Activated T-helper 1 cell treated with Interleukin-2 at 50 U/mL for 16 hours (primary cell): ENCODE data around the gene PSKH1.
"Not testable (repeated sequence)": the region's sequence is repeated elsewhere in the genome, so short reads cannot be mapped to it uniquely, and the experiment has no call there.

Experiments
- DNase-seq: peaks from one replicate; pipeline ENCODE4 v3.0.0-alpha.2; 2020; ENCODE audit warnings: low read depth

PSKH1 gene

GRCh38 chr16:67961551-67961957 is 68.5 kb downstream of the PSKH1 start:
- no peak for DNase-seq

GRCh38 chr16:67962135-67962534 is 69.1 kb downstream of the PSKH1 start:
- no peak for DNase-seq

- no peak for DNase-seq
These were observed 70.2 kb downstream of the PSKH1 start for GRCh38 chr16:67963292-67963661.

- no peak for DNase-seq
These were observed 70.7 kb downstream of the PSKH1 start for GRCh38 chr16:67963662-67964321.

- DNase-seq: no peak
These were observed 71.5 kb downstream of the PSKH1 start for GRCh38 chr16:67964477-67965131.

GRCh38 chr16:67965668-67966548 is 72.9 kb downstream of the PSKH1 start:
- no peak for DNase-seq

- no peak for DNase-seq
These were observed 73.6 kb downstream of the PSKH1 start for GRCh38 chr16:67966549-67967182.

- DNase-seq: no peak
These were observed 74.3 kb downstream of the PSKH1 start for GRCh38 chr16:67967183-67967957.

GRCh38 chr16:67967958-67968399 is 74.9 kb downstream of the PSKH1 start:
- DNase-seq: no peak

- peak; percentile 80 for DNase-seq
These were observed 75.6 kb downstream of the PSKH1 start, which contains the start of gene SLC12A4 for GRCh38 chr16:67968400-67969253. Gene SLC12A4, minus strand, starts transcription at chr16:67968637. Its CDS starts 84 bp downstream, at chr16:67968553.

- no peak for DNase-seq
These were observed 76.4 kb downstream of the PSKH1 start for GRCh38 chr16:67969254-67970039.

- DNase-seq: no peak
These were observed 78.1 kb downstream of the PSKH1 start for GRCh38 chr16:67971111-67971510.

- not testable (repeated sequence) for DNase-seq
These were observed 79.2 kb downstream of the PSKH1 start for GRCh38 chr16:67972285-67972684.

GRCh38 chr16:67975321-67976105 is 82.5 kb downstream of the PSKH1 start:
- no peak for DNase-seq

- DNase-seq: no peak
These were observed 83.2 kb downstream of the PSKH1 start for GRCh38 chr16:67976205-67976604.

GRCh38 chr16:67977005-67977404 is 84.0 kb downstream of the PSKH1 start:
- DNase-seq: no peak

- no peak for DNase-seq
These were observed 84.6 kb downstream of the PSKH1 start for GRCh38 chr16:67977469-67978227.
